Left colon (tissue), 2 donors: ENCODE results near the gene OOSP3. TPM values are rescaled to one million over a fixed set of nuclear protein-coding genes. Genes with fewer than 3 reads are reported as not detected.
"Not testable (repeated sequence)": the region's sequence is repeated elsewhere in the genome, so short reads cannot be mapped to it uniquely, and the experiment has no call there.

Source experiments
- ATAC-seq: fragments of 200-7000 bp; cut with Tn5 transposase; one replicate; pipeline ENCODE4 v1.9.1; 2020; ENCODE audit warnings: mild to moderate bottlenecking, moderate library complexity
- DNase-seq, 2 donors: peaks; one replicate each; pipeline ENCODE4 v3.0.0-alpha.2; 2020
- intact Hi-C, 2 donors: fragments of 100-400 bp; cut with DNase I in 1 of 2; cut with micrococcal nuclease in 1 of 2; formaldehyde crosslinking; loops; one replicate each; pipeline versions ENCODE4 v1.11.2 to v1.14.0; 2022; cut with DNase I, micrococcal nuclease
- total RNA-seq, 2 donors: library from RNA; stranded (reverse); fragmentation: NEBNext Ultra II Directional; extraction: Animal tissue kit (Norgen Biotek cat#: 25700); gene quantifications; one replicate each; pipeline ENCODE4 v1.2.1, GENCODE V29; 2021
- donor health status: DM: no; HTN: no; CAD: no.
- donor health status: DM: yes; HTN: yes; CAD: no.

Gene OOSP3
- total RNA-seq, 2 donors from 2014 or later = 0.46 TPM; not detected in 1

DNA sequence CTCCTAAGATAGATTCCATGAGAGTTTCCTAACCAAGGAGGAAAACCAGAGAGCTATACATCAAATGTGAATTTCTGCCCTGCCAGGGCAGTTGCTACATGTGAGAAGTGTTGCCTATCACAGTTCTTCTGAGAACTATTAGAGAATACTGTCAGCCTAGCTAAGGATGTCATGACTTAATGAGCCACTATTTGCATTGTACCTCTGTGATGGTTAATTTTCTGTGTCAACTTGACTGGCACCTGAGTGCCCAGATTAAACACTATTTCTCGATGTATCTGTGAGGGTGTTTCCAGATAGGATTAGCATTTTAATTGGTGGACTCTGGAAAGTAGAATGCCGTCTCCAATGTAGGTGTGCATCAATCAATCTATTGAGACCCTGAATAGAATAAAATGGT, 10.6 kb upstream of the OOSP3 start:
- no peak for ATAC-seq
- intact Hi-C loops = no loop called here

DNA sequence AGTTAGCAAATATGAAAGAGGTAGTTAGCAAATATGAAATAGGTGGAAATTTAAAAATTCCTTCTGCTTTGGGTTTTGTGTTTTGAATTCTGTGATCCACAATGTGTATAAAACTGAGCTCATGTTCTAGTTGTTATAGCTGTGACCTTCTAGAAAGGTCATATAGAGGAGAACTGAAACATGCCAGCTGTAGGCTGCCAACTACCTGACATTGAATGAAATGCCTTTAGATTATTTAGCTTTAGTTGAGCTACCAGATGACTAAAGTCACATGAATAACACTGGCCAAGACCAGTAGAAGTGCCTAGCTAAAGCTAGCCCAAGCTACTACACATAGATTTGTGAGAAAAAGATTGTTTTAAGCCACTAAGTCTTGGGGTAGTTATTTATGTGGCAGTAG, 6.5 kb upstream of the OOSP3 start:
- no peak for ATAC-seq
- DNase-seq = no peak
- intact Hi-C loops = no loop called here

More for the DNA sequence above, 10.6 kb upstream of the OOSP3 start:
- no peak for DNase-seq

DNA sequence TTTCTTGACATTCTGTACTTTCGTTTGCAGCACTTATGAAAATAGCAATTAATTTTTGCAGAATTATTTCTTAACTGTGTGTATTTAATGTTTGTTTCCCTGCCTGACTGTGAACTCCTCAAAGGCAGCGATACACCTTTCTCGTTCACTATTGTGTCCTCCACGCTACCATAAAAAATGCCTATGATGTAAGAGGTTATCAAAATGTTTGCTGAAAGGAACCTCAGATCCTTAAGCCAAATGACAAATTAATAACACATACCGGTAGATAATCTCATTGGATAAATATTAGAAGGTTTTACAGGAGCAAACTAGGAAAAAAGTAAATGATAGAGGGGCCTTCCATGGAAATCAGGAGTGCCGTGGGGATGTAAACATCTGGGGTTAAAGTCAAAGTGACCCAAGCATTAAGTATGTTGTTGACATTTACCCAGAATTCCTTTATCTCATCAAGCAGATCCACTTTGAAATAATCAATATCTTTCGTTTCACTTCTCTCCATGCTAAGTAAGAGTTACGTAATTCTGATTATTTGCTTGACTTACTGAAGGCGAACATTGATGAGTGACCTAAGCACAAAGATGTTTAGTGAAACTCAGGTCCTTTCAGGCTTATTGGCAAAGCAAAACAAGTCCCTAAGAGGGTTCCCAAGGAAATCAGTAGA, 2.6 kb upstream of the OOSP3 start:
- no peak for DNase-seq
- no peak for ATAC-seq
- intact Hi-C loops = no loop called here

DNA sequence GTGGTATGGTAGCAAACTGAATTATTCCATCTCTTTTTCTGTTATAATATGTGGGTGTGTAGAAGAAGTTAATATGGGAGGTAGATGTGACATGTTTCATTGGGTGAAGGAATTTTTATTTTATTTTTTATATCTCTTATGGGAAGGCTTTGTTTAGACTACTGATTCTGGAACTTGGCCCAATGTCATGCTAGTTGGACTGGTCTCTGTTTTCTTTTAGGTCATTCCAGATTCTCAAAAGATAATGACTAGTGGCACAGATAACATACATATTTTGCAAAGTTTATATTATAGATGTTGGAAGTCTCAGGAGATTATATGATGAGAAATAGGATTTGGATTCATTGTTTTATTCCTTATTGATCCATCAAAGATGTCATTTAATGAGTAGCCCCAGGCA, 1.3 kb upstream of the OOSP3 start:
- intact Hi-C loops = no loop called here
- DNase-seq (no peak), ATAC-seq (no peak)

DNA sequence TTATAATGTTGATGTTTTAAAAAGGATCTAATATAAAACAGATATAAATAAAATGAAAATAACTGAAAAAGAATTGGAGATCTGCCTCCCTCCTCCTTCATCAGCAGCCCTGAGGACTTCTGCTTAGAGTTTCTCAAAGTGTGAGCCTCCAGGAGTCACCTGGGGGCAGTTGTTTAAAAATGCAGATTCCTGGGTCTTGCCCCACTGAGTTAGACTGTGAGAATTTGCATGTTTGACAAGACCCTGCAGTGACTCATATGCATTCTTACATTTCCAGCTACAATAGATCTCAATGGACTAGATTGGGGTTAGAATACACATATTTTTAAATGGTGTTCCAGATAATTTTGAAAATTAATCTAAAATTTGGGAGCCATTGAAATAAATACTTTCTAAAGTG, 798 bp upstream of the OOSP3 start:
- intact Hi-C loops = no loop called here
- no peak for ATAC-seq
- DNase-seq = no peak

DNA sequence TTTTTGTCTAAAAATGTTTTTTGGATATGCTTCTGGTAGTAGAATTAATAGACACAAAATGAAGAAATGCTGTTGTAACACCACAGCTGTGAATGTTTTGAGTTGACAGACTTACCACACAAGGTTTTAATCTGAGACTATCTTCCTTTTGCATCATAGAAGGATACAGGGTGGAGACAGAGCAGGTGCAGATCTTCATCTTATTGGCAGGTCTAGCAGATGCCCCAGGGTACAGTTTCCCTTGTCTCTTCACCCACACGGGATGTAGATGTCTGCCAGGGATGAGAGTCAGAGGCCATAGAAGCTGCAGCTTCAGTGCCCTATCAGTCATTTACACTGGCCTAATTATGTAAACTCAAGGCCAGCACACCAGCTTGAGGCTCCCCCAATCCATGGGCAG, 985 bp downstream of the OOSP3 start:
- DNase-seq (no peak), ATAC-seq (no peak)
- intact Hi-C loops = no loop called here

DNA sequence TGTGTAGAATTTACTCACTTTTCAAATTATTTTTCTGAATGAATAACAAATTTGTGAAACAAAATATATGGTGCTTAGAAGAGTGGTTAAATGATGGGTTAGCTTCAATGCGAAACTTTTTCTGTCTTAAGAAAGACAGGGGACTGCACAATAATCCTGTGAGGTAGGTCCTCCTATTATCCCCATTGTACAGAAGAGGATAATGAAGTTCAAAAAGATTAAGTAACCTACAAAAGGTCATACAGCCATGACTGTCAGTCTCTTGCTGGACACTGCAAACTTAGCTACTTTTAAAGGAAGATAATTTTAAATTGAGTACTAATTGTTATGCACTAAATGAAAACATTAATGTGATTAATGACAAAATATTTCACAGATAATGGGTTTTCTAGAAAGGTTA, 5.0 kb downstream of the OOSP3 start:
- no peak for DNase-seq
- intact Hi-C loops = no loop called here
- no peak for ATAC-seq

DNA sequence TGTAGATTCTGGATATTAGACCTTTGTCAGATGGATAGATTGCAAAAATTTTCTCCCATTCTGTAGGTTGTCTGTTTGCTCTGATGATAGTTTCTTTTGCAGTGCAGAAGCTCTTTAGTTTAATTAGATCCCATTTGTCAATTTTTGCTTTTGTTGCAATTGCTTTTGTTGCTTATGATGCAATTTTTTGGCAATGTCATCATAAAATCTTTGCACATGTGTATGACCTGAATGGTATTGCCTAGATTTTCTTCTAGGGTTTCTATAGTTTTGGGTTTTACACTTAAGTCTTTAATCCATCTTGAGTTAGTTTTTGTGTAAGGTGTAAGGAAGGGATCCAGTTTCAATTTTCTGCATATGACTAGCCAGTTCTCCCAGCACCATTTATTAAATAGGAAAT, 8.6 kb downstream of the OOSP3 start:
- intact Hi-C loops, DNase-seq, ATAC-seq: not testable (repeated sequence)

DNA sequence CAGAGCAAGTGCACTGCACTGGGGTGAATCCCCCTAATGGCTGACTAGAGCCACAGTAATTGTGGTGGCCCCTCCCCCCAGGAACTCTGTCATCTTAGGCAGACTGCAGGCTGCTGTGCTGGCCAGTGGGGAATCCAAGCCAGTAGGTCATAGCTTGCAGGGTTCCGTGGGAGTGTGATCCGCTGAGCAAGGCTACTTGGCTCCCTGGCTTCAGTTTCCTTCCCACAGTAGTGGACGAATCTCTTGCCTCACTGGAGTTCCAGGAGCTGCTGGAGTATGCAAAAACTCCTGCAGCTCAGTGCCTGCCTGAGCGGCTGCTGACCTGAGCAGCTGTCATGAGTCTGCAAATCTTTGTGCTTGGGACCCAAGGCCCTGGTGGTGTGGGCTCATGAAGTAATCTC, 13.2 kb downstream of the OOSP3 start:
- intact Hi-C loops = no loop called here
- no peak for ATAC-seq
- no peak for DNase-seq

DNA sequence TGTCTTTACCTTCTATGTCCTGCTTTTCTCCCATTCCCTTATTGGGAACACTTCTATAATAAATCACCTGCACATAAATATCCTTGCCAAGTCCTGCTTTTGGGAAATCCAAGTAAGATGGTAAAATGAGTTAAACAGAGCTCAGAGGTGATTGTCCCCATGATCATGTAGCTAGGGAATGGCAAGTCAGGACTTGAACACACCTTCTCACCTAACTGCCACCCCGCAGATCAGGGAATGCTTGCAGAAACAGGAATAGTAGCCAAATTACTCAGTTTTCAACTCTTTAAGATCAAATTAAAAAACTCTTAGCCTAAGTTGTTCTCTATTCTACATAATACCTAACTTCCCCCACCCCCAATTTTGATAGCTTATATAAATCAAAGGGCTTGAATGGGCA, 16.0 kb downstream of the OOSP3 start:
- ATAC-seq (no peak), DNase-seq (no peak)
- intact Hi-C loops = no loop called here

DNA sequence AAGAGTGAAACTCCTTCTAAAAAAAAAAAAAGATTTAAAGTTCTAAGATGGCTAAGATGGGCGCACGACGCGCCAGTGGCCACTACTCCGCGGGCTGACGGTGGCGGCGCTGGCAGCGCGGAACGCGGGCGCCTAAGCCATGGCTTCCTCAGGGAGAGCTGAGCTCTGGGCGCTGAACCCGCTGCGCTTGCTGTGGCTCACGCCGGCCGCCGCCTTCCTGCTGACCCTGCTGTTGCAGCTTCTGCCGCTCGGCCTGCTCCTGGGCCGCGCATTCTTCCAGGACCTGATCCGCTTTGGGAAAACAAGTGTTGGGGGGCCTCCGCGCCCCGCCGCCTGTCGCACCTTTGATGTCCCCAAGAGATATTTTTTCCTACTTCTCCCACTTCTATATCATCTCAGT, 19.5 kb downstream of the OOSP3 start:
- intact Hi-C loops = no loop called here
- ATAC-seq (no peak), DNase-seq (no peak)

DNA sequence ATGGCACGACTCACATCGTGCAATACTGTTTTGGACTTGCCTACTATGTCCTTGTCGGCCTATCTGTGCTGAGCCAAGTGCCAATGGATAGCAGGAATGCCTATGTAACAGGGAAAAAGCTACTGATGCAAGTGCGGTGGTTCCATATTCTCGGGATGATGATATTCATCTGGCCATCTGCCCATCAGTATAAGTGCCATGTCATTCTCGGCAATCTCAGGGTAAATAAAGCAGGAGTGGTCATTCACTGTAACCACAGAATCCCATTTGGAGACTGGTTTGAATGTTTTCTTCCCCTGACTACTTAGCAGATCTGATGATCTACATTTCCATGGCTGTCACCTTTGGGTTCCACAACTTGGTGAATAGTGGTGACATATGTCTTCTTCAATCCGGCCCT, 20.1 kb downstream of the OOSP3 start:
- DNase-seq = no peak
- ATAC-seq = no peak
- intact Hi-C loops = no loop called here

DNA sequence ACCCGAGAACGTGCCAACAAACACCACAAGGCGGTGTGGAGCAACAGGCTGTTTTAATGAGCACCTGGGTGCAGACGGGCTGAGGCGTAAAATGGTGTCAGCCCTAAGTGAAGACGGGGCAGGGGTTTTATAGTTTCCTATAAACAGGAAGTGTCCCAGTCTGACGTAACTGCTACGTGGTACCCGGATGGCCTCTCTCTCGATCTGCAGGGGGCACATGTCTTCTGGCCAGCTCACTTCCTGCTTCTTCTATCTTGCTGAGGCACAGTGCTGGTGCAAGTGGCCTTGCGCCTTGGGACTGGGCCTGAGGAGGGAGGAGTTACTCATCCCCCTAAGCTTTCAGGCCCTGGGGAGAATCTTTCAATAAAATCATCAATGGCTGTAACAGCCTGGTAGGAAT, 20.9 kb downstream of the OOSP3 start:
- DNase-seq (no peak), ATAC-seq (no peak)
- intact Hi-C loops = no loop called here

DNA sequence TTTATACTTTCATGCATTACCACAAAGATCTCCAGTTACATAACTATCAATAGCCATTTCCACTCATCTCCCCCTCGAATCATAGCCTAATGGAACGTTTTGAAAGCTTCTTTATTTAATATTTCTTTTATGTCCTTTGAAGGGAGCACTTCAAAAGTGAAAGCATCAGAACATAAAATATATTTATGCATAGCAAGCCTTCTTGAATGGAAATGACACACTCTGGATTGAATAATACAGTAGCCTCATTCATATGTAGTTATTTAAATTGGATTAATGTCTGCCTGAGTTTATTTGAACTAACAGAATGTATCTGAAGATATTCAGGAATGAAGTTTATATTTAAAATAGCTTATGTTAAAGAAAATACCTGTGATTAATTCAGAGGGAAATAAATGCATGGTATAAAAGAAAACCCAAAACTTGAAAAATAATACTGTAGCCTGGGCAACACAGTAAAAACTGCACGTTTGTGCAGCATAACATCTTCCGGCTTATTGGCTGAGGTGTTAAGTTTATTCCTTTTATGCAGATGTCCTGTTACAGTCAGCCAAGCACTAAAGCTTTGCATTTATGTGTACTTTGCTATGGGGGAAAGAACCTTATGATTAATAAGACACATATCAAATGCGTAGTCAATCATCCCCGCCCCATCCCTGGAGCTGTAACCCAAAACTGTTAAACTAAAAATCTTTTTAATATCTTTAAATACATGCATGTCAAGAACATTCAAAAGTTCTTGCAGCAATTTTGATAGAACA, 22.0 kb downstream of the OOSP3 start:
- no peak for ATAC-seq

DNA sequence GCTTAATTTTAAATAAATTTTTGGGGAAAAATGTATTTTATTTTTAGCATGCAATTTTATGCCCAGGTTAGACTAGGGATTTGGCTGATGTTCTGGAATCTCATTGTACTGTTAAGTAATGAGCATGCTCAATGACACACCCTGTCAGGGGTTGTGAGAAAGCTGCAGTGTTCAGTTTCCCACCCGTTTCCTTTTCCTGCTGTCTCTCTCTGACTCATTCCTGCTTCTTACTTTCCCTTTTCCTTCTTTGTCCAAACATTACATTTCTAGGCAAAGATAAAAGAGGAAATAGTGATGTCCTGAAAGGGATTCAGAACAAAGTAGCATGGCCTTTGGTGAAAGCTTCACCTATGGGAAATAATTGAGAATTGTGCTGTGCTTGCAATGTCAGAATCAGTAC, 22.7 kb downstream of the OOSP3 start:
- ATAC-seq (peak; percentile 87), DNase-seq (no peak)
- intact Hi-C loops = no loop called here

More for the DNA sequence above, 22.0 kb downstream of the OOSP3 start:
- DNase-seq = no peak
- intact Hi-C loops = no loop called here

DNA sequence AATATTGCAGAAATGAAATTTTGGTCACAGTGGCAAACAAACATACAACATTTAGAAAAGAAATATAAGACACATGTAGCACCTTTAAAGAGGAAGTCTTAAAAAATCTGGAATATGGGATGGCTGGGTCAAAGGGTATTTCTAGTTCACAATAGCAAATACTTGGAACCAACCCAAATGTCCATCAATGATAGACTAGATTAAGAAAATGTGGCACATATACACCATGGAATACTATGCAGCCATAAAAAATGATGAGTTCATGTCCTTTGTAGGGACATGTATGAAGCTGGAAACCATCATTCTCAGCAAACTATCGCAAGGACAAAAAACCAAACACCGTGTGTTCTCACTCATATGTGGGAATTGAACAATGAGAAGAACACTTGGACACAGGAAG, 25.0 kb downstream of the OOSP3 start:
- ATAC-seq, DNase-seq, intact Hi-C loops: not testable (repeated sequence)

DNA sequence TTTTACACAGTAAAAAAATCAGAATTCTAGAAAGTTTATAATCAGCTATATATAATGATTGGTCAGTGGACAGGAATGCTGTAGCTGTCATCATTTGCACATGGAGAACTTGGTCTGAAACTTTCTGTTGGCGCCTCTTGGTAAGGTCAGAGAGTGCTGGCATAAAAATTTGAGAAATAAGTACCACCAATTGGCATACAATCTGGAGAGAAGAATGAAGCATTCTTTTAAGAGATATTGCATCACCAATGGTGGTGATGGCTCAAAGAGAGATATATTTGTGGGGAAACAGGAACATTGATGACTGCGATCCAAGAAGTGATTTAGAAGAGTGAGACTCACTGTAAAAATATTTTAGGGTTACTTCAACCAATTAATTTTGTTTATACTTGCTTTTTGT, 39.9 kb downstream of the OOSP3 start:
- intact Hi-C loops = no loop called here
- ATAC-seq = no peak
- no peak for DNase-seq

DNA sequence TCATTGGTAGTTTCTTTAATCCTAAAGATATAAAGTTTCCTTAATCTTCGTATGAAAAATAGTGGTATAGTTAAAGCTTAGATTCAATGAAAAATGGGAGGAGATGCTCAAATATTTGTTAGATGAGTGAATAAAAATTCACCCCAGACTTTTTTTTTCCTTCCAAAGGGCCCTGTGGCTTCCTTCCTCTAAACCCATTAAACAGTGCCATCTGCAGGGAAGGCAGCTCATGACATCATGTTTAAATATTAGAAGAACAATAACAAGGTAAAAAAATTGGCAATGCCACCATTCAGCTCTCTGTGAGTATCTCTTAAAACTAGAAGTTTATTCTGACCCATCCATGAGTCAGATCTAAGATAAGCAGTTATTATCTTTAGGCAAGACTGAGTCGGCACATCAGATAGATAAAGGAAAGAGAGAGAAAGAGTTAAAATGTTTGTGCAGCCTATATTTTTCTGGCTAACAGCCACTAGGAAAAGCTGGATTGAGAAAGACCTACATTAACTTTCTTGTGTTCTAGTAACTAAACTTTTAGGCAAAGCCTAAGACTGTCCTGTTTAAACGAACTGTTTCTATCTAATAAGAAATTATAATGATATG, 40.5 kb downstream of the OOSP3 start:
- intact Hi-C loops = no loop called here
- peak; percentile 59 for ATAC-seq
- DNase-seq = peak in 1 of 2 donors; percentile 43

DNA sequence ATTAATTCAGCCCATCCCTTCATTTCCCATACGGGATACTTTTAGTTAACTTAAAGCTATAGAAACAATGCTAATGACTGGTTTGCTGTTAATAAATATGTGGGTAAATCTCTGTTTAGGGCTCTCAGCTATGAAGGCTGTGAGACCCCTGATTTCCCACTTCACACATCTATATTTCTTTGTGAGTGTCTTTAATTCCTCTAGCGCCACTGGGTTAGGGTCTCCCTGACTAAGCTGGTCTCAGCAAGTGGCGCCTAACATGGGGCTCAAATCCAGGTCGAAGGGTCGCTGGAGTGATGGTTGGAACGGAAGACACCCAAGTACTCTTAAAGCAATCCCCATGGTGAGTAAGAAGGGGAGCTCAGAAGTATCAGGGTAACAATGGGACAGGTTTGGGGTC, 45.2 kb downstream of the OOSP3 start:
- intact Hi-C loops = no loop called here
- ATAC-seq = no peak
- DNase-seq = peak in 1 of 2 donors; percentile 8

DNA sequence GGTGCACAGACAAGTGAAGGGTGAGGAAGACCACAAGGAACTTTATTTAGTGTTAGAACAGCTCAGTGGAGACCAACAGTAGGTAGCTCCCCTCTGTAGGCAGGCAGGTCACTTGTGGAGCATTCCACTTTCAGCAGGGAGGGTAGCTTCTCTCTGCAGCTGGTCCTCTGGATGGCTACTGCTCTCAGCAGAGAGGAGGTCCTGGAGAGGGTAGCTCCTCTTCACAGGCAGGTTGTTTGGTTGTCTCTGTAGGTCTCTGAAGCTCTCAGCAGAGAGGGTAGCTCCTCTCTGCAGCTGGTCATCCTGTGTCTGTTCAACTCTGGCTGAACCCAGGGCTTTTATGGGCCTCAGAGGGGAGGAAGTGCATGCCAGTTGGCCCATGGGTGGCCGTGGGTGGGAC, 53.1 kb downstream of the OOSP3 start:
- no peak for ATAC-seq
- no peak for DNase-seq
- intact Hi-C loops = no loop called here
